Stimulated activated CD4-positive, alpha-beta T cell treated with anti-CD3 and anti-CD28 coated beads, Interleukin-1b, Interleukin-23, amount 100 ng/mL, for 24 hours (primary cell): ENCODE results near the gene IFI6.

Experiments used
- DNase-seq, 4 experiments: peaks; one replicate each; pipeline ENCODE4 v3.0.0-alpha.2; 2020; ENCODE audit warnings: low read depth in 4 of 4, low spot score in 1 of 4

IFI6 gene

GRCh38 chr1:27676410-27676809 lies 4.4 kb upstream of the IFI6 start:
- DNase-seq, result no peak

DNA sequence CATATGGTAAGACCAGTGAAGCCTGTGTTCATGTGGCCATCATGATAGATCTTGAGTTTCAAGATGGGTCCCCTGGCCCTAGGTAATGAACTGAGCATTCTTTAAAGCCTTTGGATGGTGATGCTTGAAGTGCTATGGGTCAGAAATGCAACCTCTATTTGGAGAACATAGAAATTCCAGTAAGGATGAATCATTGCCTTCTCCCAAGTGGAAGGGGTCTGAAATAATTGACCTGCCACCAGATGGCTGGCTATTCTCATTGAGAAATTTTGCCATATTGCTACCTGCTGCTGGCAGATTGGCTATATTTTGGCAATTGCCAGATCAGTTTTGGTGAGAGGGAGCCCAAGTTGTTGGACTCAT lies 739 bp upstream of the IFI6 start:
- no peak for DNase-seq

DNA sequence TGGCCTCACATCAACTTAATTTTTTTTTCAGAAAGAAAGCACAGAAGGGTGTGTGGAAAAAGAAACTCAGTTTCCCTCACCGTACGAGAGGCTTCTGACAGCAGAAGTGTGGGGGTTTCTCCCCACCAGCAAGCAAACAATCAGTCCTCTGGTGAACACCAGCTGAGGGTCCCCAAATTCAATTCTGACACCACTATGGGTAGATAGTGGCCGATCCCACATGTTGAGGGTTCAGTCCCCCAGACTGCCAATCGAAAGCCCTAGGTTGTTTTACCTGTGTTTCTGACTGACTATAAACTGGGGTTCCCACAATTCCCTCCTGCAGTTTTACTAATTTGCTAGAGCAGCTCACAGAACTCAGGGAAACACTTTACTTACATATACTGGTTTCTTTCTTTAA lies 2.1 kb downstream of the IFI6 start:
- DNase-seq, result no peak

DNA sequence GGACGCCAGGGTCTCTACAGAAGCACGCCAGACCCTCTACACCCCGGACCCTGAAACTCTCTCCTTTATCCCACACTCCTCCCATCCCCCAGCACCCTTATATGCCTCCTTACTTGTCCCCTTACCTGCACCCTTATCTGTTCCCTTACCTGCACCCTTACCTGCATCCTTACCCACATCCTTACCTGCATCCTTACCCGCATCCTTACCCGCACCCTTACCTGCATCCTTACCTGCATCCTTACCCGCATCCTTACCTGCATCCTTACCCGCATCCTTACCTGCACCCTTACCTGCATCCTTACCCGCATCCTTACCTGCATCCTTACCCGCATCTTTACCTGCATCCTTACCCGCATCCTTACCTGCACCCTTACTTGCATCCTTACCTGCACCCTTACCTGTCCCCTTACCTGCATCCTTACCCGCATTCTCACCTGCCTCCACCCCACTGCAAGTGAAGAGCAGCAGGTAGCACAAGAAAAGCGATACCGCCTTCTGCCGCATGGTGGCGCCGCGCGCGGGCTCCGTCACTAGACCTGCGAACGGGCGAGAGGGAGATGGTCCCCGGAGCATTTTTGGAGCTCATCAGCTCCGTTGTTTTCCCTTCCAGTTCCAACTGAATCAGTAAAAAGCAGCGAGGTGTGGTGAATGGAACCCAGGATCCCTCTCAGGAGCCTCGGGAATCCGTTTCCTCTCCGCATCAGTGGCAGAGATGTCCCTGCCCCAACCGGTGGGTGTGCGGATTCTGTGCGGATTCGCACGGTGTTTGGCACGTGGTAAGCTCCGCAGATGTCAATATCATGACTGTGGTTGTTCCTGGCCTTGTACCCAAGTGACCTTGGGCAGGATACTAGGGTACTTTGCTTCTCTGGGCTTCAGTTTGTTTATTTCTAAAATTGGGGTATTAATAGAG lies 2.9 kb downstream of the IFI6 start:
- peak; percentile 76 to 97 (median 83) for DNase-seq

GRCh38 chr1:27668121-27668807 lies 3.7 kb downstream of the IFI6 start:
- no peak for DNase-seq

DNA sequence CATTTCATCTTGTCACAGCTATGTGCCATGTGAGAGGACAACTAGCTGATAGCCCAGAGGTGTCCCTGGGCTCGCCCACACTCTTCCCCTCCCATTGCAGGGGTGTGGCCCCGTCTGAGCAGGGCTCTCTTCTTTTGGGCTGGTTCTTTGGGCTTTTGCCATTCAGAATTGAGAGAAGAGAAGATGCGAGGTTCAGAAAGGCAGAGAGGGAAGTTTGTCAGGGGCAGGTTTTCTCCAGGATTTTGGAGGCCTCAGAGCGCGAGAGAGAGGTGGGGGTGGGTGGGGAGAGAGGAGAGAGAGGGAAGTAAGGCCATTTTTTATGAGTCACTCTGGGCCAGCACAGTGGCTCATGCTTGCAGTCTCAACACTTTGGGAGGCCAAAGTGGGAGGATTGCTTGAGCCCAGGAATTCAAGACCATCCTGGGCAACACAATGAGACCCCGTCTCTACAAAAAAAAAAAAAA lies 5.2 kb downstream of the IFI6 start:
- DNase-seq, result no peak

DNA sequence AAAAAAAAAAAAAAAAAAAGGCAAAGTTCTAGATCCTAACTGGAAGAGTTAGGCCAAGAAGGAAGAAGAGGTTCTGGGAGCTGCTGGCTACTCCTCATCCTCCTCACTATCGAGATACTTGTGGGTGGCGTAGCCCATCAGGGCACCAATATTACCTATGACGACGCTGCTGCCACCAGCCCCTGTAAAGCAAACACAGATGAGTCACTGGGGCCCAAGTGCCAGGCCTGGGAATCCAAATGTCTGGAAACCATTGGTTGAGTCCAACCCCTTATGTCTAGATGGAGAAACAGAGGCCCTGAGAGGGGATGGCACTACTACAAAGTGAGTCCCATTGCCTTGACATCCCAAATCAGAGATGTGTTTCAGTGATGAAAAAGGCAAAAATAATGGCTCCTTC lies 5.7 kb downstream of the IFI6 start:
- no peak for DNase-seq

DNA sequence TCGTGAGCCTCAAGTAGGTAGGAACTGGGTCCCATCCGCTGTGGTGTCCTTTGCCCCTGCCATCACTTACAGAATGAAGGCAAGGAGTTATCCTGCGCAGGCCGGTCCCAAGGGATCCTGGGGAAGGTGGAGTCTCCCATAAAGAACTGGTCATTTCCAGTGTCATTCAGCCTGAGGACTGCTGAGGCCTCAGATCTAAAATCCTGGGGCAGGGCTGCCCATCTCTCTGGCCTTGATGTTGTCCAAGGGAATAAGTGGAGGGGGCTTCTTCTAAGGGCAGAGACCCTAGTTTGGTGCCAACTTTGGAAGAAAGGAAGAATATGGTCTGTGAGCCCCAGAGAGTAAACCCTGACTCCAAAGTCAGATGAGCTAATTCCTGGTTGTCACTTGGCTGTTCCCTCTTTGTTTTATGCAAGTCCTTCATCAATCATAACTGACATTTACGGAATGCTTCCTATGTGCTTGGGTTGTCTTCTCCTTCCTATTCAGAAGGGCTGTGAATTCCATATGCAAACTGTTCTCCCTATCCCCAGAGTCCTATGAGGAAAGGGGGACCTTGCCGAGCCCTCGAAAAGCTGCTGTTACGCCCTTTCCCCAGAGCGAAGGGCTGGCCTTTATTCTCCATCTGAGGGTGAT lies 6.9 kb downstream of the IFI6 start:
- no peak for DNase-seq

DNA sequence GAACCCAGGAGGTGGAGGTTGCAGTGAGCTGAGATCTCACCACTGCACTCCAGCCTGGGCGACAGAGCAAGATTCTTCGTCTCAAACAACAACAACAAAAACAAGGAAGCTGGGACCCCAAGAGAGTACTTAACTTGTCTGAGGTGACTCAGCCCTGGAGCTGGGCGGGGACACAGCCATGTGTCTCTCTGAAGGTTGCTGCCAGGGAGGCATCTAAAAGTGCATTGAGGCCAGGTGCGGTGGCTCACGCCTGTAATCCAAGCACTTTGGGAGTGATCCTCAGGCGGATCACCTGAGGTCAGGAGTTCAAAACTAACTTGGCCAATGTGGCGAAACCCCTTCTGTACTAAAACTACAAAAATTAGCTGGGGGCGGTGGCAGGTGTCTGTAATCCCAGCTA lies 7.7 kb downstream of the IFI6 start:
- DNase-seq, result no peak

- peak; percentile 82 to 93 (median 84) for DNase-seq
These were observed 9.1 kb downstream of the IFI6 start for GRCh38 chr1:27662707-27663393.

- DNase-seq, result no peak
These were observed 9.7 kb downstream of the IFI6 start for GRCh38 chr1:27662261-27662660.

GRCh38 chr1:27661412-27662075 lies 10.4 kb downstream of the IFI6 start:
- no peak for DNase-seq

DNA sequence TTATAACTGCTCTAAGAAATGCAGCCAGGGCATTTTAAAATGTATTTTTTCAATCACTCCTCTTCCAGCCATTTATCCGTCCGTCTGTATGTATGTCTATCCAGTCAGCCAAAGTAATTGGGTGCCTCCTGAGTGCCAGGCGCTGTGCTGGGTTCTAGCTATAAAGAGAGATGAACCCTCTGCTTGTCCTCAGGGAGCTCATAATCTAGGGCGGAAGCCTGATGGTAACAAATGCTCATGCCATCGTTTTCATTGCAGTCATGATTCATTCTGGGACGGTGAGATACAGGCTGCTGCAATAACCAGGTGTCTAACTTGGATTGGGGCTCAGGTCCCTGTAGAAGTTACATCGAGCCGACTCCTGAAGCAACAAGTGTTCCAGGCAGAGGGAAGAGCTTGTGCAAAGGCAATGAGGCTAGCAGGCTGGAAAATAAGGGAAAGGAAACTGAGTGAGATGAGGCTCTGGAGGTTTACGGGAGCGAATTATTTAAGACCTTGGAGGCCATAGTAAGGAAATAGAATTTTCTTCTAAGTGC lies 11.6 kb downstream of the IFI6 start:
- DNase-seq, result no peak

DNA sequence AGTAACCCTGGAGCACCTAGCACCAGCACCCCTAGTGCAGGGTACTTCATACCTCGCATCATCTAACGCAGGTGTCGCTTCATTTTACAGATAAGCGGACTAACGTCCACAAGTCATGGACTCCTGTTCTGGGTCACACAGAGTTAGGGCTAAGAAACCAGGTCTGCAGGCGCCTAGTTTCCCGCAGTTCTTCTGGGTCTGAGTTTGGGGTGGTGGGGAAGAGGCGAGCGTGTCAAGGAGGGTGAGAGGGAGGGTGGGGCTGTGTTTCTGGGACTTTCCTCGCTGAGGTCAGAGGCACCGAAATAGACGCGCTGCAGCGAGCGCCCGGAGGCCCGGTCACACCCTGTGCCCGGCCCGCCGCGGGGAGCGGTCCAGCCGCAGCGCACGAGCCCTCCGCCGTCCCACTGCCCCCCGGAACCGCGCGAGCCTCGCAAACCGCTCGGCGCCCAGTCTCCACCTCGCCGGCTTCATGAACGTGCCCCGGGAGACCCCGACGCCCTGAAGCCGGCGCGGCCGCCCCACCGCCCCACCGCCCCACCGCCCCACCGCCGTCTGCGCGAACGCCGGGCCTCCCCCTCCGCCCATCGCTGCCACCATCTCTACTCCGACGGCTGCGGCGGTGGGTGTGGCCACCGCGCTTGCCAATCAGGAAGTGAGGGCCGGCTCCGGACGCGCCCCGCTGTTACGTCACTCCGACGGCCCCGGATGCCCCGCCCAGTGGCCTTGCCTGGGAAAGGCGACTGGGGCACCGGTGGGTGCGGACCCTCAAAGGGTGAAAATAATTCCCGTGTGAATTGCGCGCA lies 12.3 kb downstream of the IFI6 start:
- DNase-seq, result peak; percentile 52 to 79 (median 64)

DNA sequence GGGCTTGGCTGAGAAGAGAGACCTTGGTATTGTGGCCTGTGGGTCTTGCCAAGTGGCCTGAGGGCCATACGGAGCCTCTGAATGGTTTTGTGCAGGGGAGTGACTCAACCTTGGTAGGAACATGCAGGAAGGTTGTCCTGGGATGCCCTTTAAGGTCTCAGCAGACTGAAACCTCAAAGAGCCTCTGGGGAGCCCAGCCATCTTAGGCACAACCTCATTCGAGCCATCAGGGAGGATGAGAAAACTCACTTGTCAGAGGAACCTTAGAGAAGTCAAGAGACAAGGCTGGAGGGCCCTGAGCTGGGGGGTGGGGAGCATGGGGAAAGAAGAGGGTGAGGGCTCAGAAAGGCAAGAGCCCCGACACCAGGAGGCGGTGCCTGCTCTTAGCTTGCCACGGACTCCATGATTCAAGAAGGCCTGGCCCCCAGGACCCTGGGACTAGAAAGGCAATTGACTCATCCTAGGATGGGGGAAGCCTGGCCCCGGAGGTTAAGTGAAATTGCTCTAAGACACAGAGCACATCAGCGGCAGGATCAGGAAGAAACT lies 13.0 kb downstream of the IFI6 start:
- no peak for DNase-seq

DNA sequence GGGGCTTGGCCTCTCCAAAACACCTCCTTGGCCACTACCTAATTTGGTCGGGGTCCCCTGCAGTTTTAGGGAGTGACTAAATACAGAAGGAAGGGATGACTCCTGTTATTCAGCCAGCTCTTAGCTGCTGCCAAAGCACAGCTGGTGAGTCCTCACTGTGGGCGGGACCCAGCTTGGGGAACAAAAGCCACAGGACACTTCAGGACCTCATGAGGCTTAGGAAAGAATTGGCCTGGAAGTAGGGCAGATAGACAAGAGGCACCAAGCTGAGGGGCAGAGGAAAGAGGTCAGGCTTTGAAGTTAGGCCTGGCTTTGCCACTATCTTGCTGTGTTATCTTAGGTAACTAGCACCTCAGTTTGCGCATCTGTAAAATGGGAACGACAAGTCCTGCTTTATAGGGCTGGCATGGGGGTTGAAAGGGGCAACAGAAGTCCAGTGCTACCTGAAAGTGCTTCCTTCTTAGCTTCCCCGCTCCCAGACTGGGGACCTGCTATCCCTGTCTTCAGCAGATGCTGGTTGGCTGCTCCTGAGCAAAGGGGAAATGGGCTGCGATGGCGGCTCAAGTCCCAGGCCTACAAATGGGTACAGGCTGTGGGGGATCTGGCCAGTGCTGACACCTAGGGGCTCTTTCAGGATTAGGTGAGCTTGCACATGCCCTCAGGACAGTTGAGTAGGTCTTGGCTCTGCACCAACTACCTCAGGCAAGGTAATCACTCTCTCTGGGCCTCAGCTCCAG lies 15.7 kb downstream of the IFI6 start:
- DNase-seq, result no peak

DNA sequence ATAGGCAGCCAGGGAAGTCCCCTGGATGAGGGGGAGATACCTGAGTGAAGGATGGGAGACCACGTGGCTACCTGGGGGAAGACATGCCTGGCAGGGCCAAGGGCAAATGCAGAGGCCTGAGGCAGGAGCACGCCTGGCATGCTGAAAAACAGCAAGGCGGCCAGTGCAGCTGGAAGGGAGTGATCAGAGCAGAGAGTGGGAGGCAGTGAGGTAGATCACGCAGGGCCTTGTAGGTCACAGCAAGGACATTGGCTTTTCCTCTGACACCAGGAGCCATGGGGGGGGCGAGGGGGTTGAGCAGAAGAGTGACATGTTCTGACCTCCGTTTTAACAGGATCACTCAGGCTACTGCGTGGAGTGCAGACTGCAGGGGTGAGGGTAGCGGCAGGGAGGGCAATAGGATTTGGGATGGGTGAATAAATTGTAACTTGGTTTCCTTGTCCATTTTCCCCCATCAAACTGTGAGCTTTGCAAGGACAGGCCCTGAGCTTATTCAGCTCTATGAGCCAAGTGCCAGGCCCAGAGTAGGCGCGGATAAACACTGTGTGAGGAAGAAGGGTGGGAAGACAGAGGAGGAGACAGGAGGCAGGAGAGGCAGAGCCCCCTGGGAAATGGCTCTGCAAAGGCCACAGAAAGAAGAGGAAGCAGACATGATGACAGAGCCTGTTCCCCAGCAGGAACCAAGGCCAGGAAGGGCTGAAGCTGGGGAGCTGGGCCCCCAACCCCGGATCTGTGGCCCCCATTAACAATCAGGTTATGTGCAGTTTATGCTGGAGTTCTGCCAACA lies 16.6 kb downstream of the IFI6 start:
- no peak for DNase-seq
